Femur (tissue), 1 donor: ENCODE results near the gene ADAP2.
A peak's percentile ranks its signal among the peaks of the same experiment; 100 is the strongest.
"Not testable (repeated sequence)": the region's sequence is repeated elsewhere in the genome, so short reads cannot be mapped to it uniquely, and the experiment has no call there.

Experiments
- DNase-seq: peaks from one replicate; pipeline ENCODE4 v3.0.0-alpha.2; 2017

Gene ADAP2, protein sequence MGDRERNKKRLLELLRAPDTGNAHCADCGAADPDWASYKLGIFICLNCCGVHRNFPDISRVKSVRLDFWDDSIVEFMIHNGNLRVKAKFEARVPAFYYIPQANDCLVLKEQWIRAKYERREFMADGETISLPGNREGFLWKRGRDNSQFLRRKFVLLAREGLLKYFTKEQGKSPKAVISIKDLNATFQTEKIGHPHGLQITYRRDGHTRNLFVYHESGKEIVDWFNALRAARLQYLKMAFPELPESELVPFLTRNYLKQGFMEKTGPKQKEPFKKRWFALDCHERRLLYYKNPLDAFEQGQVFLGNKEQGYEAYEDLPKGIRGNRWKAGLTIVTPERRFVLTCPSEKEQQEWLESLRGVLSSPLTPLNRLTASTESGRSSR

GRCh38 chr17:30921544-30922196, at the start of gene ADAP2:
TSS of gene ADAP2 (plus strand) at chr17:30921945. CDS start at chr17:30922015, 70 bp downstream.
- peak; percentile 44 for DNase-seq

- DNase-seq = no peak
These were observed 35.6 kb upstream of the ADAP2 start for GRCh38 chr17:30886187-30886586.

- DNase-seq = no peak
These were observed 27.5 kb upstream of the ADAP2 start for GRCh38 chr17:30894236-30894635.

GRCh38 chr17:30897311-30897710, 24.4 kb upstream of the ADAP2 start:
- no peak for DNase-seq

GRCh38 chr17:30905742-30906100, 16.0 kb upstream of the ADAP2 start:
- DNase-seq = no peak

GRCh38 chr17:30906101-30906911, 15.4 kb upstream of the ADAP2 start, which contains the start of gene TEFM:
TSS of gene TEFM (minus strand) at chr17:30906238. CDS start at chr17:30906198, 40 bp downstream.
- peak; percentile 95 for DNase-seq

GRCh38 chr17:30908717-30909420, 12.9 kb upstream of the ADAP2 start:
- DNase-seq = no peak

- not testable (repeated sequence) for DNase-seq
These were observed 11.6 kb upstream of the ADAP2 start for GRCh38 chr17:30910151-30910550.

DNA sequence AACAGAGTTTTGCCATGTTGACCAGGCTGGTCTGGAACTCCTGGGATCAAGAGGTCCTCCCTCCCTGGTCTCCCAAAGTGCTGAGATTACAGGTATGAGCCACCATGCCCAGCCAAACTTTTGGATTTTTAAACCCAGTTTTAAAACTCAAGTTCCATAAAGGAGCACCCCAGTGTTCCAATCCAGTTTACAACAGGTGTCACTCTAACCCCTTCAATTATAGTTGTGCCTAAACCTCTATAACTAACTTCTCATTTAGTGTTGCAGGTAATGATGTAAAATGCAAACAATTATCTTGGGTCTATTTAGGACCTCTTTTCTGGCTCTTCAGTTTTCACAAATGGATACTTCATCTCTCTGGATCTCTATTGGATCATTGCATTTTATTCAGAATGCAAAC, 7.8 kb upstream of the ADAP2 start:
- DNase-seq = no peak

DNA sequence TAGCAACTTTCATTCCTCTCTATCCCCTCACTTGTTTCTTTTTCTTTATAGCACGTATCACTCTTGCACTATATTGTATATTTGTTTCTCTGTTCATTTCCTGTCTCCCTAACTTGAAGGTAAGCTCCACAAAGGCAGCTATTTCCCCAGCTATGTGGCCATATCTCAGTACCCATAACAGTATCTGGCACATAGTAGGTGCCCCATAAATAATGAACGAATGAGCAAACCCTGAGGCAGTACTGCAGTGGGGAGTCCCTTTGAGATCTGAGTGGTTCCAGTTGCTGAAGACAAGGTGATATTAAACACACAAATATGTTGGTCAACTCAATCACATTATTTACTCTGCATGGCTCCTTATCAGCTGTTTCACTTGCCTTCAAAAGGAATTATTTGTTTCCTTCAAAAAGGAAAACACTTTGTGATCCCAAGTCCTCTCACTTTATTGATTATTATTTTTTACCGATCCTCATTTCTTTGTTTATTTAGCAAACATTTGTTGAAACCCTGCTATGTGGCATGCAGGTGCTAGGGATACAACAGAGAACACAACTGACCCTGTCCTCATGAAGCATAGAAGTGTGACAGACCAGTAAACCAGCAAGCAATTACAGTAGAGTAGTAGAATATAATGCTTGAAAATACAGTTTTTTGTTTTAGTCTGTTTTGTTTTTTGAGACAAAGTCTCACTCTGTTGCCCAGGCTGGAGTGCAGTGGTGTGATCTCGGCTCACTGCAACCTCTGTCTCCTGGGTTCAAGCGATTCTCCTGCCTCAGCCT, 5.7 kb upstream of the ADAP2 start:
- no peak for DNase-seq

- no peak for DNase-seq
These were observed 4.7 kb upstream of the ADAP2 start for GRCh38 chr17:30917050-30917449.

DNA sequence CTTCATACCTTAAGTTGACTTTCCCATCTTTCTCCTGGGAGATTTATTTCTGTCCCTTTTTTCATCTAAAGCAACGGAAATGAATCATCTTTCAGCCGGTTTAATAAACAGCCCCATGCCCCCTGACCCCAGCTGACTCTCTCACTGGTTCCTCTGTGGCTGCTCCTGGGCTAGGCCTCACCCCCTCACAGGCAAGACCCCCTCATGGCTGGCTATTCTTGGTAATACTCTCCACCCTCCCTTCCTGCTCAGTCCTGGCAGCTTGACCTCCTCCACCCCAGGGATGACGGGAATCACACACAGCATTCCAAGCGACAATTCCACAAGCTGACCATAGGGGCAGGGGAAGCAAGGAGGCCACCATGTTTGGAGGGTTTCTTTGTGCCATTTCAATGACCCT, 1.5 kb upstream of the ADAP2 start:
- peak; percentile 21 for DNase-seq

DNA sequence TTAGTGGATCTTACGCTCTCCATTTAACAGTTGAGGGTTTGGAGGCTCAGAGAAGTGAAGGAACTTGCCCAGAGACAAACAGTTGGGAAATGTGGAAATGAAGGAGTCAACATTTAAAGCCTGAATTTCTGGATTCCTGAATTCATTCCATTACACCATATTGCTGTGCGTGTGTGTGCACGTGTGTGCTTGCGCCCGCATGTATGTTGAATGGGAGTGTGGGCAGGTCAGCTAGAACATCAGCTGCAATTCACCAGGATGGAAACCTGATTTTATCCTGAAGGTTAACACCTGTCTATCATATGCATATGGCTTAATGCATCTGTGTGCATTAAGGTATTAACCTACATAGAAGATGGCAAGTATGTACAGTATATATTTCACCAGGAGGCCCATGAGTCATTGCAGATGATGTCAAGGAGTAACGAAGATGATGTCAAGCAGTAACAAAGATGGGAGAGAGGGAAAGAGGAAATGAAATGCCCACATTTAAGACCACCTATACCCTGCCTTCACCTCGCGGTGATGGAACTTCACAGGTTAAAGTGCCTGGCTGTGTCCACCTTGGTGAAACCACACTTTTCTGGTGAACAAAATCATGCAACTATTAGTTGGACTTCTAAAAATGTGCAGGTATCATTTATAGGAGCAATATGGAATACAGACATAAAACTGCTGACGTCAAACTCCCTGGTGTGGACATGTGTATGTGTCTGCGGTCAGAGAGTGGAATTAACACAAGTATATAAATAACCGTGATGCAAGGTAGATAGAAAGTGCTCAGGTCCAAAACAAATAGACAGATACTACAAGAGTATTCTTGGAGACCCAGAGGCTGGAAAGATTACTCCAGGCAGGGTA, 832 bp upstream of the ADAP2 start:
- no peak for DNase-seq

- no peak for DNase-seq
These were observed 688 bp downstream of the ADAP2 start for GRCh38 chr17:30922235-30923030.

DNA sequence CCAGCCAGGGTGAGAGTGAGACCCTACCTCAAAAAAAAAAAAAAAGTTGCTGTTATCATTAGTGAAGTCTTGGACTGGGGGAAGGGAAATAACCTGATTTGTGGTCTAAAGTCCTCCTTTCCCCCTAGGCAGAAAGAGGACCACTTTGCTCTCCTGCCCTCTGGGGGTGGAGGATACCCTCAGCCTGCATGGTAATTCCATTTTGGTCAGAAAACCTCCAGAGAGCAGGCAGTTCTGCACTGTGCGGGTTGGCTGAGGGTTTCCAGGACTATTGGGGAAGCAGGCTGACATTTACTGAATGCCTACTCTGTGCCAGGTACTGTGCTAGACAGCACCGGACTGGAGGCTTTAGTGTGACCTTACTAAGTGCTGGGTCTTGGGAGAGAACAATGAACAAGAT, 2.6 kb downstream of the ADAP2 start:
- no peak for DNase-seq

- DNase-seq = no peak
These were observed 4.8 kb downstream of the ADAP2 start for GRCh38 chr17:30926516-30926915.

DNA sequence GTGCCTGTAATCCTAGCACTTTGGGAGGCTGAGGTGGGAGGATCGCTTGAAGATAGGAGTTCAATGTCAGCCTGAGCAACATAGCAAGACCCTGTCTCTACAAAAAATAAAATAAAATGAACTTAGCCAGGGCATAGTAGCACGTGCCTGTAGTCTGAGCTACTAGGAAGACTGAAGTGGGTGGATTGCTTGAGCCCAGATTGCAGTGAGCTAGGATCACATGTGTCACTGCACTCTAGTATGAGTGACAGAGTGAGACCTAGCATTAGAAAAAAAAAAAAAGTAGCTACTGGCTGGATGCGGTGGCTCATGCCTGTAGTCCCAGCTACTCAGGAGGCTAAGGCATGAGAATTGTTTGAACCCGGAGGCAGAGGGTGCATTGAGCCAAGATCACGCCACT, 6.0 kb downstream of the ADAP2 start:
- DNase-seq = no peak

DNA sequence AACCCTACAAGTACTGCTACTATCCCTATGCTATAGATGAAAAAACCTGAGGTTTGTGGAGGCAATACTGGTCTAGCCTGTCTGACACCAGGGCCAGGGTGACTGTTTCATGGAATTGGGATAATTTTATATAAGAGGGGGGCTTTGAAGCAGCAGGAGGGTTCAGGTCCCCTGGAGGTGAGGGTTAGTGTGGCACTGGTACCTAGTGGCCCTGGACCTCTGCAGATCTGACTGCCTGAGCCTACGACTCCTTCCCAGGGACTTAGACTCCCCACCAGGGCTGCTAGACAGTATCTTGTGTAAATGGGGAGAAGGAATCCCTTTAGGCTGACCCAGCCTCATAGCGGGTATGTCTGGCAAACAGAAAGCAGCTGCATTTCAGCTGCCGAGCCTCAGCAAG, 6.8 kb downstream of the ADAP2 start:
- no peak for DNase-seq

DNA sequence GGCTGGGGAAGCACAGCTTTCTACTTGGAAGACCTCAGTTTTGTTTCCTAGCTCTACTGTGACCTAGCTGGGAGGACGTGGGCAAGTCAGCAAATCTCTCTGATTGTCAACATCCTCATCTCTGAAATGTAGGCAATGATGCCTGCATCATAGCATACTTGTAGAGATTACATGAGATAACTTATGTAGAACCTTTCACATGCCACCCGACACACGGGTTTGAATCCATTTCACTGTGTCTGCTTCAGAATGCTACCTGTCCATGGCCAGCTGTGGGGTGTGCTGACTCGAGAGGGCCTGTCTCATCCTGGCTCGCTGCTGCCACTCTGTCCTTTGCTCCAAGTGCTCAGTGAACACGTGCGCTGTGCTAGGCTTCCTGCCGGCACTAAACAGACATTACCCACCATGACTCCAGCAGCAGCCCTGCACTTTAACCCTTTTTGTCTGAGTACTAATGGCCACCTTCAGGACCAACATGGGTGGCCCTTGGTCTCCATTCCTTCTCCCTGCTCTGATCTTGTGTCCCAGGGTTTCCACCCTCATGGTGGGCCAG, 7.4 kb downstream of the ADAP2 start:
- no peak for DNase-seq

GRCh38 chr17:30929861-30930260, 8.1 kb downstream of the ADAP2 start:
- DNase-seq = not testable (repeated sequence)
